ENCODE results near the gene TUBGCP6. TPM values are rescaled to one million over a fixed set of nuclear protein-coding genes. Genes with fewer than 3 reads are reported as not detected.

TUBGCP6 gene
- total and polyA plus RNA-seq, 10 of the 15 experiments (the other 5 are each of a cell fraction or from before 2014, with no cell fraction given): 0.74 to 41.4 (median 19.4) TPM

Other genes starting within 250 kb of the TUBGCP6 start
Only the 7 nearest of the 16 such genes appear.
- 0.17 TPM in 1 of 2 replicates, not detected in the other for gene PANX2, start 74.3 kb downstream of the TUBGCP6 start, total RNA-seq (2014; rRNA removed)
- gene PANX2, start 74.3 kb downstream of the TUBGCP6 start, total RNA-seq (2014; rRNA removed; fragmentation: Illumina TruSeq; extraction: Trizol): 0.04 TPM in 1 of 2 replicates, not detected in the other
- gene PANX2, start 74.3 kb downstream of the TUBGCP6 start, total RNA-seq (2021): 0.32 and 0.44 TPM in 2 replicates
- gene PANX2, start 74.3 kb downstream of the TUBGCP6 start, polyA plus RNA-seq (2011; rRNA removed): 0.04 TPM in 1 of 2 replicates, not detected in the other
- not detected in 2 replicates for gene PANX2, start 74.3 kb downstream of the TUBGCP6 start, polyA plus RNA-seq (2014; fragmentation: Illumina TruSeq; extraction: Trizol)
- gene PANX2, start 74.3 kb downstream of the TUBGCP6 start, polyA plus RNA-seq (2014; fragmentation: Nextera tagmentation; extraction: Ambion mirVana): not detected
- gene PANX2, start 74.3 kb downstream of the TUBGCP6 start, polyA plus RNA-seq (2014; rRNA removed): 0.19 and 0.37 TPM in 2 replicates
- not detected for gene PANX2, start 74.3 kb downstream of the TUBGCP6 start, polyA plus RNA-seq (2016; fragmentation: Nextera tagmentation; extraction: Ambion mirVana)
- 60.8 and 83.1 TPM in 2 replicates for gene TRABD, start 59.1 kb downstream of the TUBGCP6 start, total RNA-seq (2014; rRNA removed)
- gene TRABD, start 59.1 kb downstream of the TUBGCP6 start, total RNA-seq (2014; rRNA removed; fragmentation: Illumina TruSeq; extraction: Trizol): 15.6 and 18.4 TPM in 2 replicates
- gene TRABD, start 59.1 kb downstream of the TUBGCP6 start, total RNA-seq (2021): 111 and 116 TPM in 2 replicates
- 15.5 and 33.0 TPM in 2 replicates for gene TRABD, start 59.1 kb downstream of the TUBGCP6 start, polyA plus RNA-seq (2011; rRNA removed)
- 0.93 and 9.0 TPM in 2 replicates for gene TRABD, start 59.1 kb downstream of the TUBGCP6 start, polyA plus RNA-seq (2014; fragmentation: Illumina TruSeq; extraction: Trizol)
- gene TRABD, start 59.1 kb downstream of the TUBGCP6 start, polyA plus RNA-seq (2014; fragmentation: Nextera tagmentation; extraction: Ambion mirVana): 1 to 10 TPM in 1 of 2 experiments, under 1 TPM in 1; 0.43 to 2.2 TPM
- 106 and 125 TPM in 2 replicates for gene TRABD, start 59.1 kb downstream of the TUBGCP6 start, polyA plus RNA-seq (2014; rRNA removed)
- gene TRABD, start 59.1 kb downstream of the TUBGCP6 start, polyA plus RNA-seq (2016; fragmentation: Nextera tagmentation; extraction: Ambion mirVana): 100 to 1,000 TPM in 1 of 2 experiments, 10 to 100 TPM in 1; 93.4 to 109 TPM
- gene SELENOO, start 44.0 kb downstream of the TUBGCP6 start, total RNA-seq (2014; rRNA removed): 19.8 and 23.3 TPM in 2 replicates
- 4.1 and 4.3 TPM in 2 replicates for gene SELENOO, start 44.0 kb downstream of the TUBGCP6 start, total RNA-seq (2014; rRNA removed; fragmentation: Illumina TruSeq; extraction: Trizol)
- gene SELENOO, start 44.0 kb downstream of the TUBGCP6 start, total RNA-seq (2021): 18.1 and 21.7 TPM in 2 replicates
- 3.2 and 7.6 TPM in 2 replicates for gene SELENOO, start 44.0 kb downstream of the TUBGCP6 start, polyA plus RNA-seq (2011; rRNA removed)
- 0.16 and 2.4 TPM in 2 replicates for gene SELENOO, start 44.0 kb downstream of the TUBGCP6 start, polyA plus RNA-seq (2014; fragmentation: Illumina TruSeq; extraction: Trizol)
- 1 to 10 TPM in 1 of 2 experiments, under 1 TPM in 1; 0.42 to 1.4 TPM for gene SELENOO, start 44.0 kb downstream of the TUBGCP6 start, polyA plus RNA-seq (2014; fragmentation: Nextera tagmentation; extraction: Ambion mirVana)
- gene SELENOO, start 44.0 kb downstream of the TUBGCP6 start, polyA plus RNA-seq (2014; rRNA removed): 20.3 and 28.2 TPM in 2 replicates
- 1 to 10 TPM; 2.1 to 2.3 TPM for gene SELENOO, start 44.0 kb downstream of the TUBGCP6 start, polyA plus RNA-seq (2016; fragmentation: Nextera tagmentation; extraction: Ambion mirVana)
- 13.8 and 20.5 TPM in 2 replicates for gene HDAC10, start 6.2 kb upstream of the TUBGCP6 start, total RNA-seq (2014; rRNA removed)
- 3.9 and 5.1 TPM in 2 replicates for gene HDAC10, start 6.2 kb upstream of the TUBGCP6 start, total RNA-seq (2014; rRNA removed; fragmentation: Illumina TruSeq; extraction: Trizol)
- 42.4 and 48.6 TPM in 2 replicates for gene HDAC10, start 6.2 kb upstream of the TUBGCP6 start, total RNA-seq (2021)
- gene HDAC10, start 6.2 kb upstream of the TUBGCP6 start, polyA plus RNA-seq (2011; rRNA removed): 4.4 and 7.9 TPM in 2 replicates
- 1.2 and 4.3 TPM in 2 replicates for gene HDAC10, start 6.2 kb upstream of the TUBGCP6 start, polyA plus RNA-seq (2014; fragmentation: Illumina TruSeq; extraction: Trizol)
- under 1 TPM; 0.26 to 0.51 TPM for gene HDAC10, start 6.2 kb upstream of the TUBGCP6 start, polyA plus RNA-seq (2014; fragmentation: Nextera tagmentation; extraction: Ambion mirVana)
- 42.3 and 51.7 TPM in 2 replicates for gene HDAC10, start 6.2 kb upstream of the TUBGCP6 start, polyA plus RNA-seq (2014; rRNA removed)
- gene HDAC10, start 6.2 kb upstream of the TUBGCP6 start, polyA plus RNA-seq (2016; fragmentation: Nextera tagmentation; extraction: Ambion mirVana): 1 to 10 TPM; 4.5 to 5.0 TPM
- 22.8 and 23.0 TPM in 2 replicates for gene MAPK12, start 16.7 kb upstream of the TUBGCP6 start, total RNA-seq (2014; rRNA removed)
- 14.5 and 16.5 TPM in 2 replicates for gene MAPK12, start 16.7 kb upstream of the TUBGCP6 start, total RNA-seq (2014; rRNA removed; fragmentation: Illumina TruSeq; extraction: Trizol)
- gene MAPK12, start 16.7 kb upstream of the TUBGCP6 start, total RNA-seq (2021): 34.0 and 38.9 TPM in 2 replicates
- gene MAPK12, start 16.7 kb upstream of the TUBGCP6 start, polyA plus RNA-seq (2011; rRNA removed): 7.5 and 16.1 TPM in 2 replicates
- 3.6 and 16.1 TPM in 2 replicates for gene MAPK12, start 16.7 kb upstream of the TUBGCP6 start, polyA plus RNA-seq (2014; fragmentation: Illumina TruSeq; extraction: Trizol)
- gene MAPK12, start 16.7 kb upstream of the TUBGCP6 start, polyA plus RNA-seq (2014; fragmentation: Nextera tagmentation; extraction: Ambion mirVana): 1 to 10 TPM; 1.1 to 3.8 TPM
- gene MAPK12, start 16.7 kb upstream of the TUBGCP6 start, polyA plus RNA-seq (2014; rRNA removed): 32.0 and 33.2 TPM in 2 replicates
- 10 to 100 TPM in 1 of 2 experiments, 1 to 10 TPM in 1; 9.5 to 17.1 TPM for gene MAPK12, start 16.7 kb upstream of the TUBGCP6 start, polyA plus RNA-seq (2016; fragmentation: Nextera tagmentation; extraction: Ambion mirVana)
- gene MAPK11, start 25.4 kb upstream of the TUBGCP6 start, total RNA-seq (2014; rRNA removed): 9.4 and 10.0 TPM in 2 replicates
- 3.8 and 4.0 TPM in 2 replicates for gene MAPK11, start 25.4 kb upstream of the TUBGCP6 start, total RNA-seq (2014; rRNA removed; fragmentation: Illumina TruSeq; extraction: Trizol)
- gene MAPK11, start 25.4 kb upstream of the TUBGCP6 start, total RNA-seq (2021): 10.8 and 12.8 TPM in 2 replicates
- 2.5 and 6.2 TPM in 2 replicates for gene MAPK11, start 25.4 kb upstream of the TUBGCP6 start, polyA plus RNA-seq (2011; rRNA removed)
- gene MAPK11, start 25.4 kb upstream of the TUBGCP6 start, polyA plus RNA-seq (2014; fragmentation: Illumina TruSeq; extraction: Trizol): 1.4 and 3.7 TPM in 2 replicates
- under 1 TPM; 0.05 to 0.16 TPM for gene MAPK11, start 25.4 kb upstream of the TUBGCP6 start, polyA plus RNA-seq (2014; fragmentation: Nextera tagmentation; extraction: Ambion mirVana)
- gene MAPK11, start 25.4 kb upstream of the TUBGCP6 start, polyA plus RNA-seq (2014; rRNA removed): 11.6 and 14.0 TPM in 2 replicates
- under 1 TPM; 0.44 to 0.58 TPM for gene MAPK11, start 25.4 kb upstream of the TUBGCP6 start, polyA plus RNA-seq (2016; fragmentation: Nextera tagmentation; extraction: Ambion mirVana)
- gene PLXNB2, start 62.6 kb upstream of the TUBGCP6 start, total RNA-seq (2014; rRNA removed): 32.6 and 42.0 TPM in 2 replicates
- gene PLXNB2, start 62.6 kb upstream of the TUBGCP6 start, total RNA-seq (2014; rRNA removed; fragmentation: Illumina TruSeq; extraction: Trizol): 19.8 and 21.8 TPM in 2 replicates
- 133 and 134 TPM in 2 replicates for gene PLXNB2, start 62.6 kb upstream of the TUBGCP6 start, total RNA-seq (2021)
- gene PLXNB2, start 62.6 kb upstream of the TUBGCP6 start, polyA plus RNA-seq (2011; rRNA removed): 19.9 and 41.8 TPM in 2 replicates
- gene PLXNB2, start 62.6 kb upstream of the TUBGCP6 start, polyA plus RNA-seq (2014; fragmentation: Illumina TruSeq; extraction: Trizol): 6.3 and 23.5 TPM in 2 replicates
- 1 to 10 TPM in 1 of 2 experiments, under 1 TPM in 1; 0.68 to 4.5 TPM for gene PLXNB2, start 62.6 kb upstream of the TUBGCP6 start, polyA plus RNA-seq (2014; fragmentation: Nextera tagmentation; extraction: Ambion mirVana)
- gene PLXNB2, start 62.6 kb upstream of the TUBGCP6 start, polyA plus RNA-seq (2014; rRNA removed): 65.4 and 84.9 TPM in 2 replicates
- gene PLXNB2, start 62.6 kb upstream of the TUBGCP6 start, polyA plus RNA-seq (2016; fragmentation: Nextera tagmentation; extraction: Ambion mirVana): 10 to 100 TPM; 69.3 to 80.0 TPM